Colonic mucosa (tissue), 4 donors: ENCODE measurements around the gene CELSR3. TPM values are rescaled to one million over a fixed set of nuclear protein-coding genes. Genes with fewer than 3 reads are reported as not detected.

Experiments
- DNase-seq: peaks from one replicate; pipeline ENCODE4 v3.0.0-alpha.2; 2020
- H3K27ac ChIP-seq: fragments of 200-600 bp; one replicate; pipeline ENCODE4 v1.8.0; 2021
- H3K27me3 ChIP-seq: fragments of 200-600 bp; one replicate; pipeline ENCODE4 v1.8.0; 2021
- H3K36me3 ChIP-seq: fragments of 200-600 bp; one replicate; pipeline ENCODE4 v1.8.0; 2021
- H3K4me1 ChIP-seq: fragments of 200-600 bp; one replicate; pipeline ENCODE4 v1.8.0; 2021; ENCODE audit warnings: mild to moderate bottlenecking
- H3K4me3 ChIP-seq: fragments of 200-600 bp; one replicate; pipeline ENCODE4 v1.8.0; 2021
- H3K9ac ChIP-seq, 2 donors: one replicate each; pipeline ENCODE4 v1.7.0; 2013; ENCODE audit warnings: control low read depth in 2 of 2, low read depth in 2 of 2, low read length in 2 of 2
- H3K9me3 ChIP-seq: fragments of 200-600 bp; one replicate; pipeline ENCODE4 v1.8.0; 2021
- intact Hi-C: fragments of 100-400 bp; cut with DNase I; formaldehyde crosslinking; loops from one replicate; pipeline ENCODE4 v1.14.1; 2022
- total RNA-seq, 2 donors: library from RNA; stranded (reverse); fragmentation: NEBNext Ultra II Directional in 1 of 2; extraction: Animal tissue kit (Norgen Biotek cat#: 25700) in 1 of 2; gene quantifications; one replicate each; pipeline ENCODE4 v1.2.1, GENCODE V29; 2021
- TF ChIP-seq, protein P1 (sequence below): fragments of 200-600 bp; IDR thresholded peaks from one replicate; pipeline ENCODE4 v1.8.0; 2022; ENCODE audit warnings: antibody characterized with exemption, mild to moderate bottlenecking
- donor health status: healthy.
- donor health status: DM: no; HTN: no; CAD: no.
- donor health status: DM: no; HTN: no; CAD: no.

CELSR3 gene
- total RNA-seq, 2 donors from 2014 or later, result 1.3 to 2.0 TPM

DNA sequence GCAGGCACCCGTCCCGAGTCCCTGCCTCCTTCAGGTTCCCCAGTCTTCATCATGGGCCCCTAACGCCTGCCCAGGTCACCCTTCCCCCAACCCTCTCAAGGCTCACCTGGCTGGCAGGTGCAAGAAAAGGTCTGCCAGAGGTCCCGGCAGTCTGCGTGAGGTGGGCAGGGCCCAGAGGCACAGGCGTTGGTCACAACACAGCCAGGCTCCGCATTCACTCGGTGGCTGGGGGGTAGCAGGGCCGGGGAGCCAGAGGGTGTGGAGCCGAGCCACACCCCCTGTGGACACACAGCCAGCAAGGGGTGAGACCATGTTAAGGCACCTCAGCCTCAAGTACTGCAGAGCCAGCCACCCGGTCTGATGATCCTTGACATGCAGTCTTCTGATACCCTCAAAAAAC is 10.9 kb downstream of the CELSR3 start:
- Histone ChIP-seq H3K36me3 (no peaks in the 10 kb centered on the region), H3K9ac (no peak overlapping the region), H3K27ac (no peak overlapping the region), H3K27me3 (no peaks in the 10 kb centered on the region), H3K4me1 (no peaks in the 10 kb centered on the region), H3K4me3 (no peak overlapping the region), H3K9me3 (no peaks in the 10 kb centered on the region)
- TF ChIP-seq, protein P1, sequence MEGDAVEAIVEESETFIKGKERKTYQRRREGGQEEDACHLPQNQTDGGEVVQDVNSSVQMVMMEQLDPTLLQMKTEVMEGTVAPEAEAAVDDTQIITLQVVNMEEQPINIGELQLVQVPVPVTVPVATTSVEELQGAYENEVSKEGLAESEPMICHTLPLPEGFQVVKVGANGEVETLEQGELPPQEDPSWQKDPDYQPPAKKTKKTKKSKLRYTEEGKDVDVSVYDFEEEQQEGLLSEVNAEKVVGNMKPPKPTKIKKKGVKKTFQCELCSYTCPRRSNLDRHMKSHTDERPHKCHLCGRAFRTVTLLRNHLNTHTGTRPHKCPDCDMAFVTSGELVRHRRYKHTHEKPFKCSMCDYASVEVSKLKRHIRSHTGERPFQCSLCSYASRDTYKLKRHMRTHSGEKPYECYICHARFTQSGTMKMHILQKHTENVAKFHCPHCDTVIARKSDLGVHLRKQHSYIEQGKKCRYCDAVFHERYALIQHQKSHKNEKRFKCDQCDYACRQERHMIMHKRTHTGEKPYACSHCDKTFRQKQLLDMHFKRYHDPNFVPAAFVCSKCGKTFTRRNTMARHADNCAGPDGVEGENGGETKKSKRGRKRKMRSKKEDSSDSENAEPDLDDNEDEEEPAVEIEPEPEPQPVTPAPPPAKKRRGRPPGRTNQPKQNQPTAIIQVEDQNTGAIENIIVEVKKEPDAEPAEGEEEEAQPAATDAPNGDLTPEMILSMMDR, result no peak
- intact Hi-C loops, result no loop called here
- no peak for DNase-seq

DNA sequence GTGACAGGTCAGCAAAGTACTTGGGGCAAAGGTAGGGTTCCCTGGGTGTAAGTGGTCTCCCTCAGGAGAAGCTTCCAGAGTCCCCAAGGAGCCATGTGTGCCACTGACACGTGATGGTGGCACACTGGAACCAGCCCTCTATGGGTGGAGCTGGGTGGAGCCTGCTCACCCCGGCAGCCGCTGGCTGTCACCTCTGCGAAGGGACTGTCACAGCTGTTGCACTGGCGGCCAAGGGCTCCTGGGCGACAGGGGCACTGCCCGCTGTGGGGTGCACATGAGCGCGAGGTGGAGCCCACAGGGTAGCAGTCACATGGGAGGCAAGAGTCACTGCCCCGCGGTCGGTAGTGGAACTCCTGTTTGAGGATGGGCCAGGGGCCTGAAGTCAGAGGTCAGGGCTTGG is 12.0 kb downstream of the CELSR3 start:
- Histone ChIP-seq H3K9ac (no peak overlapping the region), H3K27ac (no peak overlapping the region), H3K4me3 (no peak overlapping the region), H3K27me3 (no peaks in the 10 kb centered on the region), H3K36me3 (no peaks in the 10 kb centered on the region), H3K4me1 (no peaks in the 10 kb centered on the region), H3K9me3 (no peaks in the 10 kb centered on the region)
- TF ChIP-seq, protein P1, result no peak
- intact Hi-C loops, result no loop called here
- peak; percentile 34 for DNase-seq

DNA sequence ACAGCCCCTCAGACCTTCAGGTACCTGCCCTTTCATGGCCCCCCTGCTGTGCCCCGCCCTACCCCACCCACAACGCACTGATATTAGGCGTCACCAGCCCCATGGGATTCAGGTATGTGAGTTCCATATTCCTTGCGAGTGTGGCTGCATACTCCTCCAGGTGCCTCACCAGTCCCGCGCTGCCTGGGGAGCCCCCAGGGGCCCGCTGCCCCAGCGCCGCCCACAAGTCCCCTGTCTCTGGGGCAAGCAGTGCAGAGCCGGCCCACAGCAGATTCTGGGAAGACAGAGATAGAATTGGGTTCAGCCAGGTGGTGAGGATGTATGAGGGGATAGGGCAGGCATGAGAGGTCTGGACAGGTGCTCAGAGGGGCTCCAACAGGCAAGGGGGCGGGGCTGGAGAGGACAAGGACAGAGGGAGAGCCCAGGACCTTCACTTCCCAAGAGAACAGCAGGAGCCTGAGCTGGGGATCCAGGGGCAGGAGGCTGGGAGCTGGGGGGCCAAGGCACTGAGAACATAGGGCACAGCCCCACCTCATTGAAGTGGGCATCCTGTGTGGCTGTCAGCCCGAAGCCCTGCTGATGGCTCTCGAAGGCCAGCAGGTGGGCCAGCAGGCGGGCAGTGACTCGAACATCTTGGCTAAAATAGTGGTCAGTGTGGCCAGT is 14.4 kb downstream of the CELSR3 start:
- DNase-seq, result no peak
- Histone ChIP-seq H3K27ac (no peak overlapping the region), H3K36me3 (no peaks in the 10 kb centered on the region), H3K9ac (no peak overlapping the region), H3K4me1 (no peaks in the 10 kb centered on the region), H3K4me3 (no peak overlapping the region), H3K27me3 (no peaks in the 10 kb centered on the region), H3K9me3 (no peaks in the 10 kb centered on the region)
- TF ChIP-seq, protein P1, result no peak
- intact Hi-C loops, result no loop called here

DNA sequence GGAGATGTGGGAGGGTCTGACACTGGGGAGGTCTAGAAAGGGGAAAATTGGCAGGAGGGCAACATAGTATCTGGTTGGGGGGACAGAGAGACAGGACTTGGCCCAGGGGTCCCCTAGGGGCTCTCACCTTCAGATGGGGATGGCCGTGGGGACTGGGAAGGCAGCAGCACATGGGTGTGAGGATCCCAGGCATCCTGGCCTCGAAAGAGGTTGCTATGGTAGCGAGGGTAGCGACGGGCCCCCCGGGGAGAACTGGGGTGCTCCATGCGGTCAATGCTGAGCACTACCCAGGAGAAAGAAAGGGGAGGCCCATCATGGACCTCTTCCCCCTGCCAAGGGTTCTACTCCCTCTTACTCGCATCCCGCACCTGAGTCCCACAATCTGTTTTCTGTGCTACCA is 15.0 kb downstream of the CELSR3 start:
- DNase-seq, result no peak
- intact Hi-C loops, result no loop called here
- Histone ChIP-seq H3K9me3 (no peaks in the 10 kb centered on the region), H3K9ac (no peak overlapping the region), H3K4me3 (no peak overlapping the region), H3K27ac (no peak overlapping the region), H3K4me1 (no peaks in the 10 kb centered on the region), H3K36me3 (no peaks in the 10 kb centered on the region), H3K27me3 (no peaks in the 10 kb centered on the region)
- TF ChIP-seq, protein P1, result no peak

DNA sequence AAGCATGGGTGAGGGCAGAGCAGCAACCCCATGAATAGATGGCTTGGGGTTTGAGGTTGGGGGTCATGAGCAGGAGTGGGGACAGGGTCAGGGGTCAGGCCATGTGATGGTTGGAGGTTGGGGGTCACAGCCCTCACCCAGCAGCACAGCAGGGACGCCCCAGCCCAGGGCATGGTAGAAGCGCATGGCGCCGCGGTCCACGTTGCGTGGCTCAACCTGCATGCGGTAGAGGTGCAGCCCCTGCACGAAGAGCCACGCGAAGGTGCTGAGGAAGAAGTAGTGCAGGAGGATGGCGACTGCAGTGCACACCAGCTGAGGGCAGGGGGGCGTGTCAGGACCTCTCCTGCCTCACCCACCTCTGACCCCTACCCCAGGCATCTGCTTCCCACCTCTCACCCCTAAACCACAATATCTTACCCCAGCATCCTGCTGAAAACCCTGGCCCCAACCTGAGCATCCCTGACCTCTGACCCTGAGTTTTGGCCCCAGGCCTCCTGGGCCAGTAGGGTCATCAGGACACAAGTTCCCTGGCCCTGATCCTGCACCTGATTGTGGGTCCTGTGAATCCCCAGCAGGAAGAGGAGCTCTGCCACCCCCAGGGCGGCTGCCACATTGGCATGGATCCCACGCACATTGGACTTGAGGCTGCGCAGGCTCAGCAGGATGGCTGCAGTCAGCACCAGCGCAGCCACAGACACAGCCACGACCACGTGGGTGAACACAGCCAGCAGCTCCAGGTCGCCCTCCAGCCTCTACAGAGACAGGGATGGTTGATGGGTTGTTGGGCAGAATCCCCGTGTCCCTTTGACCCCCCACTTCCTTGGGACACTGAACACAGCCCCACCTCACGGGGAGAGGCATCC is 17.6 kb downstream of the CELSR3 start:
- Histone ChIP-seq H3K9me3 (no peaks in the 10 kb centered on the region), H3K36me3 (no peaks in the 10 kb centered on the region), H3K4me3 (no peak overlapping the region), H3K27ac (no peak overlapping the region), H3K27me3 (no peaks in the 10 kb centered on the region), H3K9ac (no peak overlapping the region), H3K4me1 (no peaks in the 10 kb centered on the region)
- no peak for DNase-seq
- intact Hi-C loops, result no loop called here
- TF ChIP-seq, protein P1, result no peak
